Gastrocnemius medialis (tissue), 4 donors: Measurements from ENCODE around the gene CTDSP1. TPM values are rescaled to one million over a fixed set of nuclear protein-coding genes. Genes with fewer than 3 reads are reported as not detected.

ENCODE experiments used
- ATAC-seq, 2 donors: fragments of 150-250 bp; one replicate each; pipeline ENCODE4 v1.9.1; 2016
- DNase-seq, 2 donors: peaks; one replicate each; pipeline ENCODE4 v3.0.0-alpha.2; 2019
- H3K27ac ChIP-seq, 4 donors: fragments of 200-600 bp; sonication (generic); 1 replicate in 1 of 4; 2 replicates in 3 of 4; pipeline ENCODE4 v1.5.1; 2016 to 2018; ENCODE audit warnings: mild to moderate bottlenecking in 2 of 4, moderate library complexity in 1 of 4
- H3K27me3 ChIP-seq, 3 donors: fragments of 200-600 bp; sonication (generic) in 2 of 3; 1 replicate in 1 of 3; 2 replicates in 2 of 3; pipeline versions ENCODE4 v1.5.1 to v1.6.0; 2016 to 2019; ENCODE audit warnings: mild to moderate bottlenecking in 1 of 3, moderate library complexity in 1 of 3
- H3K36me3 ChIP-seq, 2 donors: fragments of 200-600 bp; sonication (generic) in 1 of 2; one replicate each; pipeline ENCODE4 v1.5.1; 2017 to 2018
- H3K4me1 ChIP-seq, 2 donors: fragments of 200-600 bp; sonication (generic) in 1 of 2; one replicate each; pipeline ENCODE4 v1.5.1; 2016 to 2017; ENCODE audit warnings: mild to moderate bottlenecking in 2 of 2
- H3K4me3 ChIP-seq, 4 donors: fragments of 200-600 bp; sonication (generic) in 3 of 4; 1 replicate in 1 of 4; 2 replicates in 3 of 4; pipeline ENCODE4 v1.5.1; 2016 to 2019; ENCODE audit warnings: mild to moderate bottlenecking in 2 of 4
- H3K9me3 ChIP-seq, 3 donors: fragments of 200-600 bp; sonication (generic) in 2 of 3; 1 replicate in 1 of 3; 2 replicates in 2 of 3; pipeline ENCODE4 v1.5.1; 2016 to 2019
- POLR2A ChIP-seq, 2 donors: fragments of 450-650 bp; IDR thresholded peaks; one replicate each; pipeline ENCODE4 v1.6.1; 2017; ENCODE audit warnings: antibody characterized with exemption in 2 of 2, mild to moderate bottlenecking in 2 of 2, moderate library complexity in 2 of 2
- in situ Hi-C, 4 donors: fragments of 200-750 bp; cut with MboI; loops; one replicate each; pipeline versions ENCODE4 v1.15.0 to v1.8.0; 2017; ENCODE audit warnings: low sequenced_read_pairs in 4 of 4
- intact Hi-C: fragments of 100-400 bp; cut with DNase I; formaldehyde crosslinking; loops from one replicate; pipeline ENCODE4 v1.15.1; 2023; ENCODE audit warnings: low total_unique reads
- total RNA-seq, 4 donors: library from RNA; depleted of rRNA; stranded (reverse); fragments of >200 nt; gene quantifications; one replicate each; pipeline versions ENCODE4 v1.1.0 to v1.2.3, GENCODE V29; 2016
- TF ChIP-seq, protein P1 (sequence below), 5 experiments: fragments of 450-650 bp in 3 of 5; fragments of 200-600 bp in 2 of 5; sonication (generic) in 2 of 5; IDR thresholded peaks in 4 of 5; conservative IDR thresholded peaks in 1 of 5; 1 replicate in 4 of 5; 2 replicates in 1 of 5; pipeline ENCODE4 v1.5.1; 2016 to 2019; ENCODE audit warnings: antibody characterized with exemption in 5 of 5, mild to moderate bottlenecking in 3 of 5, moderate library complexity in 3 of 5

CTDSP1 gene, protein sequence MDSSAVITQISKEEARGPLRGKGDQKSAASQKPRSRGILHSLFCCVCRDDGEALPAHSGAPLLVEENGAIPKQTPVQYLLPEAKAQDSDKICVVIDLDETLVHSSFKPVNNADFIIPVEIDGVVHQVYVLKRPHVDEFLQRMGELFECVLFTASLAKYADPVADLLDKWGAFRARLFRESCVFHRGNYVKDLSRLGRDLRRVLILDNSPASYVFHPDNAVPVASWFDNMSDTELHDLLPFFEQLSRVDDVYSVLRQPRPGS
- 10 to 100 TPM; 46.7 to 77.4 (median 53.6) TPM for total RNA-seq

DNA sequence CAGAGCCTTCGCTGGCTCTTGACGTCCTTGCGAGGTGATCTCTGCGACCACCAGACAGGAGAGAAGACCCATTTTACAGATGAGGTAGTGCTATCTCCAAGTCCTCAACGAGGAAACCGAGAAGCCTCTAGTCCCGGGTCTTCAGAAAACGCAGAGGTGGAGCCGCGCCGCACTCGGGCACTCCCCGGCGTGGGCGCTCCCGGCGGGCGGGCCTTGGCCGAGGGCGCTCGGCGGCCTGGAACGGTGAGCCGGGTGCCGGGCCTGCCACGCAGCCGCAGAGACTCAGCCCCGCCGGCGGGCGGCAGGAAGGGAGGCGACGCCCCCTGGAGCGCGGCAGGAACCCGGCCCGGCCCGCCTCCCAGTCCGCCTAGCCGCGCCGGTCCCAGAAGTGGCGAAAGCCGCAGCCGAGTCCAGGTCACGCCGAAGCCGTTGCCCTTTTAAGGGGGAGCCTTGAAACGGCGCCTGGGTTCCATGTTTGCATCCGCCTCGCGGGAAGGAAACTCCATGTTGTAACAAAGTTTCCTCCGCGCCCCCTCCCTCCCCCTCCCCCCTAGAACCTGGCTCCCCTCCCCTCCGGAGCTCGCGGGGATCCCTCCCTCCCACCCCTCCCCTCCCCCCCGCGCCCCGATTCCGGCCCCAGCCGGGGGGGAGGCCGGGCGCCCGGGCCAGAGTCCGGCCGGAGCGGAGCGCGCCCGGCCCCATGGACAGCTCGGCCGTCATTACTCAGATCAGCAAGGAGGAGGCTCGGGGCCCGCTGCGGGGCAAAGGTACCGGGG is at the start of gene CTDSP1:
Gene CTDSP1, plus strand, starts transcription at position 478 of the 776 bp plus-strand sequence. Its CDS starts 223 bp downstream, at position 701.
- Histone ChIP-seq H3K9me3 (no peaks in the 10 kb centered on the region), H3K36me3 (peaks cover 0 to 35% of the 10 kb centered on the region in 2 donors), H3K27me3 (no peaks in the 10 kb centered on the region), H3K4me1 (peaks cover 32 to 44% of the 10 kb centered on the region in 2 donors), H3K27ac (peak within 1 kb of the TSS; percentile 97 to 100 (median 98)), H3K4me3 (peak within 1 kb of the TSS; percentile 87 to 99 (median 93))
- in situ Hi-C loops (loop anchor here (10.0 to 25.0 kb wide), 3 partner anchors 125 to 288 kb away; partner anchors contain the start of genes BCS1L (in 2 of the 4), RNF25 (in 2 of the 4), STK36 (in 2 of the 4) and ZNF142 (in 2 of the 4)), intact Hi-C loops (loop anchor here (2.0 to 10.0 kb wide), 5 partner anchors 183 to 1987 kb away; partner anchors contain the start of genes ARPC2, BCS1L, PRKAG3 and RNF25)
- peak; percentile 95 to 96 for DNase-seq
- peak; percentile 51 to 57 for ATAC-seq
- TF ChIP-seq, protein P1, sequence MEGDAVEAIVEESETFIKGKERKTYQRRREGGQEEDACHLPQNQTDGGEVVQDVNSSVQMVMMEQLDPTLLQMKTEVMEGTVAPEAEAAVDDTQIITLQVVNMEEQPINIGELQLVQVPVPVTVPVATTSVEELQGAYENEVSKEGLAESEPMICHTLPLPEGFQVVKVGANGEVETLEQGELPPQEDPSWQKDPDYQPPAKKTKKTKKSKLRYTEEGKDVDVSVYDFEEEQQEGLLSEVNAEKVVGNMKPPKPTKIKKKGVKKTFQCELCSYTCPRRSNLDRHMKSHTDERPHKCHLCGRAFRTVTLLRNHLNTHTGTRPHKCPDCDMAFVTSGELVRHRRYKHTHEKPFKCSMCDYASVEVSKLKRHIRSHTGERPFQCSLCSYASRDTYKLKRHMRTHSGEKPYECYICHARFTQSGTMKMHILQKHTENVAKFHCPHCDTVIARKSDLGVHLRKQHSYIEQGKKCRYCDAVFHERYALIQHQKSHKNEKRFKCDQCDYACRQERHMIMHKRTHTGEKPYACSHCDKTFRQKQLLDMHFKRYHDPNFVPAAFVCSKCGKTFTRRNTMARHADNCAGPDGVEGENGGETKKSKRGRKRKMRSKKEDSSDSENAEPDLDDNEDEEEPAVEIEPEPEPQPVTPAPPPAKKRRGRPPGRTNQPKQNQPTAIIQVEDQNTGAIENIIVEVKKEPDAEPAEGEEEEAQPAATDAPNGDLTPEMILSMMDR (IDR thresholded peaks at IDR 0.05 in 4 of 5, conservative IDR thresholded peaks at IDR 0.05 in 1 of 5): peak in 2 of 5 experiments; percentile 18 to 31
- peak; percentile 79 to 81 for TF ChIP-seq POLR2A (IDR thresholded peaks at IDR 0.05)

DNA sequence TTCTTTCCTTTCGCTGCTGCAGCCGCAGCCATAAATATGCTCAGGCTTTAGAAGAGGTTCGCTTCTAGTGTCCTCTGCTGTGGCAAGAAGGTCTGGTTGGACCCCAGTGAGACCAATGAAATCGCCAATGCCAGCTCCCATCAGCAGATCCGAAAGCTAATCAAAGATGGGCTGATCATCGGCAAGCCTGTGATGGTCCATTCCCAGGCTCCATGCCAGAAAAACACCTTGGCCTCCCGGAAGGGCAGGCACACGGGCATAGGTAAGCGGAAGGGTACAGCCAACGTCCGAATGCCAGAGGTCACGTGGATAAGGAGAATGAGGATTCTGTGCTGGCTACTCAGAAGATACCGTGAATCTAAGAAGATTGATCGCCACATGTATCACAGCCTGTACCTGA is 45.6 kb upstream of the CTDSP1 start:
- ATAC-seq (no peak), DNase-seq (no peak)
- Histone ChIP-seq H3K27ac (no peak overlapping the region), H3K27me3 (no peaks in the 10 kb centered on the region), H3K36me3 (no peaks in the 10 kb centered on the region), H3K4me3 (no peak overlapping the region), H3K4me1 (no peaks in the 10 kb centered on the region), H3K9me3 (no peaks in the 10 kb centered on the region)
- TF ChIP-seq POLR2A (IDR thresholded peaks at IDR 0.05): no peak
- TF ChIP-seq, protein P1 (IDR thresholded peaks at IDR 0.05 in 4 of 5, conservative IDR thresholded peaks at IDR 0.05 in 1 of 5): no peak
- in situ Hi-C loops (loop anchor here in 1 of 4 donors (25.0 kb wide), 1 partner anchor 167 kb away; no protein-coding TSS in a partner anchor), intact Hi-C loops (loop anchor here (10.0 kb wide), 1 partner anchor 49 kb away; no protein-coding TSS in a partner anchor)

DNA sequence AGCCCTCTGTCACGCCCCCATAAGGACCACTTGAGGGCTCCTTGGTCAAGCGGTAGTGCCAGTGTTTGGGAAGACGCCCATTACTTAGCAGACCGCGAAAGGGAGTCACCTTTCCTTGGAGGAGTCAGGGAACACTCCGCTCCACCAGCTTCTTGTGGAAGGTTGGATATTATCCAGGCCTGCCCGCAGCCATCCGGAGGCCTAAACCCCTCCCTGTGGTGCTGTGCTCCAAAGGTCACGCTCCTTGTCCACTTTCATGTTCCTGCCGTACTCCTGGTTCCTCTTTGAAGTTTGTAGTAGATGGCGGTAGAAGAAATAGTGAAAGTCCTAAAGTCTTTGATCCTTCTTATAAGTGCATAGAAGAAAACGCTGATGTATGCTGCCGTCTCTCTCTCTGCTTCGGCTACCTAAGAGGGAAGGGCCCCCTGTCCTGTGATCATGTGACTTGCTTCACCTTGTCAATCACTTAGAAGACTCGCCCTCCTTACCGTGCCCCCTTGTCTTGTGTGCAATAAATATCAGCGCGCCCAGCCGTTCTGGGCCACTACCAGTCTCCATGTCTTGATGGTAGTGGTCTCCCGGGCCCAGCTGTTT is 44.7 kb upstream of the CTDSP1 start:
- Histone ChIP-seq H3K27me3 (no peaks in the 10 kb centered on the region), H3K4me1 (no peaks in the 10 kb centered on the region), H3K27ac (no peak overlapping the region), H3K36me3 (no peaks in the 10 kb centered on the region), H3K4me3 (no peak overlapping the region), H3K9me3 (no peaks in the 10 kb centered on the region)
- no peak for ATAC-seq
- TF ChIP-seq, protein P1 (IDR thresholded peaks at IDR 0.05 in 4 of 5, conservative IDR thresholded peaks at IDR 0.05 in 1 of 5): no peak
- no peak for TF ChIP-seq POLR2A (IDR thresholded peaks at IDR 0.05)
- intact Hi-C loops (loop anchor here (10.0 kb wide), 1 partner anchor 50 kb away; no protein-coding TSS in a partner anchor), in situ Hi-C loops (loop anchor here in 1 of 4 donors (5.0 to 25.0 kb wide), 2 partner anchors 53 to 168 kb away; no protein-coding TSS in a partner anchor)
- no peak for DNase-seq
